Measurements from ENCODE around the gene CMTM7. TPM values are rescaled to one million over a fixed set of nuclear protein-coding genes. Genes with fewer than 3 reads are reported as not detected.

Gene CMTM7
- total RNA-seq, 4 donors from 2014 or later: 9.8 to 12.3 (median 11.4) TPM

DNA sequence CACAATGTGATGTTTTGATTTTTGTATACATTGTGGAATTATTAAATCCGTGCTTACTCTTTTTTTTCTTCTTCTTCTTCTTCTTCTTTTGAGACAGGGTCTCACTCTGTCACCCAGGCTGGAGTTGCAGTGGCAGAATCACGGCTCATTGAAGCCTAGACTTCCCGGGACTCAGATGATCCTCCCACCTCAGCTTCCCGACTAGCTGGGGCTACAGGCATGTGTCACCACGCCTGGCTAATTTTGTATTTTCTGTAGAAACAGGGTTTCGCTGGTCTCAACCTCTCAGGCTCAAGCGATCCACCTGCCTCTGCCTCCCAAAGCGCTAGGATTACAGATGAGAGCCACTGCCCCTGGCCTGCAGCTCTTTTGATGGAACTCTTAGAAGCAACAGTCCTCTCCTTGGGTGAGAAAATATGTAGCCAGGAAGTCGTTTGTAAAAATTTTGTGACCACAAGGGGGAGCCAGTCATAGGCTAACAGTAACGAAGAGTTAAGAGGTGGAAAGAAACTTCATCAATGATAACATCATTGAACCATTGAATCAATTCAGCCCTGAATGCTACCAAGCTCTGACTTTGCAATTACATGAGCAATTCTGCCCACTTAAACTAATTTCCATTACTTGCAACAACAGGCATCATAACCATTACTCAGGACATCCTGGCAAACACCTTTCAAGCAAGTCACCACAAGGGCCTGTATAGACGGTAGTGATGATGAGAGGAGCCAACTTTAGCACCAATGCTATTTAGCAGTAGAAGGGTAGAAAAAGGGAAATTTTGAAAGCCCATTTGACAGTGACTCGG lies 16.7 kb upstream of the CMTM7 start:
- WGBS, 2 donors: 46 to 47% methylated on average over 12 of the region's 12 CpGs
- intact Hi-C loops (cut with DNase I; ENCODE audit: low total_unique reads): loop anchor here (2.0 to 5.0 kb wide), 2 partner anchors 94 to 297 kb away; no protein-coding TSS in a partner anchor
- H3K4me3 ChIP-seq (ENCODE audit: low read depth, poor library complexity, severe bottlenecking): no peak overlapping the region
- peak in 1 of 2 donors; percentile 77 for DNase-seq (ENCODE audit: low spot score in 2 of 2)
- TF ChIP-seq, protein P1, sequence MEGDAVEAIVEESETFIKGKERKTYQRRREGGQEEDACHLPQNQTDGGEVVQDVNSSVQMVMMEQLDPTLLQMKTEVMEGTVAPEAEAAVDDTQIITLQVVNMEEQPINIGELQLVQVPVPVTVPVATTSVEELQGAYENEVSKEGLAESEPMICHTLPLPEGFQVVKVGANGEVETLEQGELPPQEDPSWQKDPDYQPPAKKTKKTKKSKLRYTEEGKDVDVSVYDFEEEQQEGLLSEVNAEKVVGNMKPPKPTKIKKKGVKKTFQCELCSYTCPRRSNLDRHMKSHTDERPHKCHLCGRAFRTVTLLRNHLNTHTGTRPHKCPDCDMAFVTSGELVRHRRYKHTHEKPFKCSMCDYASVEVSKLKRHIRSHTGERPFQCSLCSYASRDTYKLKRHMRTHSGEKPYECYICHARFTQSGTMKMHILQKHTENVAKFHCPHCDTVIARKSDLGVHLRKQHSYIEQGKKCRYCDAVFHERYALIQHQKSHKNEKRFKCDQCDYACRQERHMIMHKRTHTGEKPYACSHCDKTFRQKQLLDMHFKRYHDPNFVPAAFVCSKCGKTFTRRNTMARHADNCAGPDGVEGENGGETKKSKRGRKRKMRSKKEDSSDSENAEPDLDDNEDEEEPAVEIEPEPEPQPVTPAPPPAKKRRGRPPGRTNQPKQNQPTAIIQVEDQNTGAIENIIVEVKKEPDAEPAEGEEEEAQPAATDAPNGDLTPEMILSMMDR (IDR thresholded peaks at IDR 0.05): no peak

DNA sequence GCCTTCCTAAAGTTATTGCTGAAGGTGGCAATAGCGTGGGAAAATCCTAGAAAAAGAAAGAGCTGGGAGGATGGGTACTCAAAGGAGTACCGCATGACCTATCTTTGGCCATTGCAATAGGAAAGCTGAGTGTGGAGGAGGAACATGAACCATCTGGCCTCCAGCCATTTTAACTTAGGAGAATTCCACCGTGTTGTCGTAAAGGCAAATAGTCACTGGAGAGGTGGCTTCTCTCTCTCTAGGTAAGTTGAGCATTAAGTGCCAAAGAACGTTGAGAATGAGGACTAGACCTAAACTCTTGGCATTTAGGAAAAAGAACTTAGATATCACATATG lies 16.1 kb upstream of the CMTM7 start:
- H3K4me3 ChIP-seq (ENCODE audit: low read depth, poor library complexity, severe bottlenecking): no peak overlapping the region
- WGBS, 2 donors: 79 to 90% methylated on average over 5 of the region's 5 CpGs
- TF ChIP-seq, protein P1 (IDR thresholded peaks at IDR 0.05): no peak
- TF ChIP-seq POLR2A (IDR thresholded peaks at IDR 0.05): no peak
- intact Hi-C loops (cut with DNase I; ENCODE audit: low total_unique reads): loop anchor here (2.0 kb wide), 1 partner anchor 93 kb away; no protein-coding TSS in a partner anchor
- no peak for DNase-seq (ENCODE audit: low spot score in 2 of 2)

DNA sequence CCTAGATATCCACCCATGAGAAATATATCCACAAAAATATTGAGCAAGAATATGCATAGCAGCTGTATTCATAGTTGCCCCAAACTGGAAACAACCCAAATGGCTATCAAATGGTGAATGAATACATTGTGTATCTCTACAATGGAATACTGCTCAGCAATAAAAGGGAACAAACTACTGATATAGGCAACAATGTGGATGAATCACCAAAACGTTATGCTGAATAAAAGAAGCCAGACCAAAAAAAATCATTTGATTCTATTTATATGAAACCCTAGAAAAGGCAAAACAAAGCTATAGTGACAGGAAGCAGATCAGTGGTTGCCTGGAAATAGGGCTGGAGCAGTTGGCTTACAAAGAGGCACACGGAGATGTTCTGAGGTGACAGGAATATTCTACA lies 15.5 kb upstream of the CMTM7 start:
- no peak for DNase-seq (ENCODE audit: low spot score in 2 of 2)
- intact Hi-C loops (cut with DNase I; ENCODE audit: low total_unique reads): no loop called here
- TF ChIP-seq POLR2A (IDR thresholded peaks at IDR 0.05): no peak
- TF ChIP-seq, protein P1 (IDR thresholded peaks at IDR 0.05): no peak
- WGBS, 2 donors: 49 to 50% methylated on average over 2 of the region's 2 CpGs
- H3K4me3 ChIP-seq (ENCODE audit: low read depth, poor library complexity, severe bottlenecking): no peak overlapping the region

DNA sequence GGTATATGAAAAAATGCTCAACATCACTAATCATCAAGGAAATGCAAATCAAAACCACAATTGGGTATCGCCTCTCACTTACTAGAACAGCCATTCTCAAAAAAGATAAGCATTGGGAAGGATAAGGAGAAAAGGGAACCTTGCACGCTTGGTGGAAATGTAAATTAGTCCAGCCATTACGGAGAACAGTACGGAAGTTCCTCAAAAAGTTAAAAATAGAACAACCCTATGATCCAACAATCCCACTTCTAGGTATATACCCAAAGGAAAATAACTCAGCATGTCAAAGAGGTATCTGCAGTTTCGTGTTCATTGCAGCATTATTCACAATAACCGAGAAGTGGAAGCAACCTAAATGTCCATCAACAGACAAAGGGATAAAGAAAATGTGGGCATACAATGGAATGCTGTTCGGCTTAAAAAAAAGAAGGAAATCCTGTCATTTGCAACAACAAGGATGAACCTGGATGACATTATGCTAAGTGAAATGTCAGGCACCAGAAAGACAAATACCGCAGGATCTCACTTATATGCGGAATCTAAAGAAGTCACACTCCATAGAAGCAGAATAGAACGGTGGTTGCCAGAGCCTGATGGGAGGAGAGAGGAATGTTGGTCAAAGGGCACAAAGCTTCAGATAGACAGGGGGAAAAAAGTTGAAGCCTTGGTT lies 11.7 kb upstream of the CMTM7 start:
- no peak for DNase-seq (ENCODE audit: low spot score in 2 of 2)
- 73 to 83% methylated on average over 10 of the region's 10 CpGs for WGBS, 2 donors
- intact Hi-C loops (cut with DNase I; ENCODE audit: low total_unique reads): no loop called here
- no peak overlapping the region for H3K4me3 ChIP-seq (ENCODE audit: low read depth, poor library complexity, severe bottlenecking)
- no peak for TF ChIP-seq POLR2A (IDR thresholded peaks at IDR 0.05)
- TF ChIP-seq, protein P1 (IDR thresholded peaks at IDR 0.05): no peak

DNA sequence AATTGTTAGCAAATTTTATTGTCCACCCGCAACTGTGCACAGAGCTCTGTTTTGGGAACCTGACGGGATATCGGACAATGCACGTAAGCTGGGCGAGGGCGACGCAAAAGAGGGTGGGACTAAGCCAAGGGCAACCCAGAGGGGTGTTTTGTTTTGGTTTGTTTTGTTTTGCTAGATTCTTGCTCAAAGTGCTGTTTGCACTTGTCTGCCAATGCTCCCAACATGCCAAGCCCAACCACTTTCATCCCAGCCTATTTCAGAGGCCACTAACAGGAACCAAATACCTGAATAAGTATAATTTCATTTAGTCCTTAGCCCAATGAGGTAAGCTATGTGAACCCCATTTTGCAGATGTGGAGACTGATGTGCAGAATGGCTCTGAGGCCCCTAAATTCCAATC lies 9.7 kb upstream of the CMTM7 start:
- TF ChIP-seq, protein P1 (IDR thresholded peaks at IDR 0.05): no peak
- no peak for TF ChIP-seq POLR2A (IDR thresholded peaks at IDR 0.05)
- 55 to 75% methylated on average over 7 of the region's 7 CpGs for WGBS, 2 donors
- no peak for DNase-seq (ENCODE audit: low spot score in 2 of 2)
- no peak overlapping the region for H3K4me3 ChIP-seq (ENCODE audit: low read depth, poor library complexity, severe bottlenecking)
- intact Hi-C loops (cut with DNase I; ENCODE audit: low total_unique reads): no loop called here
